ENCODE results near the gene ASCC1.

Gene ASCC1

DNA sequence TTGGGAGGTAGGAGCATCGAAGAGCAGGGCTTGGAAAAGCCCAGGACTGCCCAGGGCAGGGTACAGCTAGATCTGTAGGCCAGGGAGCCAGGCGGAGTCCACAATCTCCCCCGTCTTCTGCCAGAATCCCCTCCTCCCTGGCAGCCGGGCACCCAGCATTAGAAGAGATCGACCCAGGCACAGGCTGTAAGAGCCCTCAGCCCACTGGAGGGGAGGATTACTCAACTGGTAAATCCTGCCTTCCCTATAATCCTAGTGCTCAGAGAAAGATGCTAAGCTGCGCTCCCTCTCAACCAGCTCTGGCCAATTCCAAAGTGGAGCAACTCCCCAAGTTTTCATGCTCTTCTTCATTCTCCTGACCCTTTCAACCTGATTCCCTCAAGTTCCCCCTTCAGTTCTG lies 130.9 kb downstream of the ASCC1 start:
- no peak for DNase-seq (ENCODE audit: extremely low spot score)
- CTCF ChIA-PET = interaction anchor here (0.9 to 1.6 kb wide), 4 partner anchors 16 to 38 kb away, joined by 3 to 5 read pairs (median 4); no protein-coding TSS in a partner anchor
- TF ChIP-seq, protein P1, sequence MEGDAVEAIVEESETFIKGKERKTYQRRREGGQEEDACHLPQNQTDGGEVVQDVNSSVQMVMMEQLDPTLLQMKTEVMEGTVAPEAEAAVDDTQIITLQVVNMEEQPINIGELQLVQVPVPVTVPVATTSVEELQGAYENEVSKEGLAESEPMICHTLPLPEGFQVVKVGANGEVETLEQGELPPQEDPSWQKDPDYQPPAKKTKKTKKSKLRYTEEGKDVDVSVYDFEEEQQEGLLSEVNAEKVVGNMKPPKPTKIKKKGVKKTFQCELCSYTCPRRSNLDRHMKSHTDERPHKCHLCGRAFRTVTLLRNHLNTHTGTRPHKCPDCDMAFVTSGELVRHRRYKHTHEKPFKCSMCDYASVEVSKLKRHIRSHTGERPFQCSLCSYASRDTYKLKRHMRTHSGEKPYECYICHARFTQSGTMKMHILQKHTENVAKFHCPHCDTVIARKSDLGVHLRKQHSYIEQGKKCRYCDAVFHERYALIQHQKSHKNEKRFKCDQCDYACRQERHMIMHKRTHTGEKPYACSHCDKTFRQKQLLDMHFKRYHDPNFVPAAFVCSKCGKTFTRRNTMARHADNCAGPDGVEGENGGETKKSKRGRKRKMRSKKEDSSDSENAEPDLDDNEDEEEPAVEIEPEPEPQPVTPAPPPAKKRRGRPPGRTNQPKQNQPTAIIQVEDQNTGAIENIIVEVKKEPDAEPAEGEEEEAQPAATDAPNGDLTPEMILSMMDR (IDR thresholded peaks at IDR 0.05; ENCODE audit: control extremely low read depth, extremely low read depth, low read depth, missing control alignments) = no peak
- POLR2A ChIA-PET = no interaction called here

DNA sequence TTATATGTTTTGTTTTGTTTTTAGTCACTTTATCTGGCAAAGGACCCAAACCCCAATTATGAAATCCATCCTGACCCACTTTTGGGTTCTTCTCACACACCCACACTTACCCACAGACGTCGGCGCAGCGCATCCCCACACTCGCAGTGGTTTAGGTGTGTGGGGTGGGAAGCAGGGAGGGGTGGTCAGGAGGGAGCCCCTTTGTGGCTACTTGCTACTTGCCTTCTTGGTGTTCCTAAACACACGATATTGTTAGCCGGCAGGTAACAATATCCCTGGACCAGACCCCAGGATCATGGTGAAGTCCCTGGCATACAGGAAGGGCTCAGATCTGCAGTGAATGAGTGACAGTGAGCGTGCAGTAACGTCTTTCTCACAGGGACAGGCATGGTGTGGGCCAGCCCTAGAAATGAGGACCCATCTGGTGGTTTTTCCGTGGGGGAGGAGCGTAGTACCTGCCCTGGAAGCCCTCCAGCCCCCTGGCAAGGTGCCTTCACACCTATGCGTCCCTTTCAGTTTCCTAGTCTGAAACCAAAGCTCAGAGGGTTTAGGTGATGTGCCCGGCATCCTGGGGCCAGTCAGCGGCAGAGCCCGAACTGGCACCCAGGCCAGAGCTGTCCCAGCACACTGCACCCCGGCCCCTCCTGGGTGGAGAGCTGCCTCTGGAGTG lies 132.2 kb downstream of the ASCC1 start:
- POLR2A ChIA-PET = no interaction called here
- CTCF ChIA-PET = interaction anchor here (1.3 to 1.6 kb wide), 3 partner anchors 14 to 35 kb away, joined by 3 to 5 read pairs (median 5); no protein-coding TSS in a partner anchor
- TF ChIP-seq, protein P1 (IDR thresholded peaks at IDR 0.05; ENCODE audit: control extremely low read depth, extremely low read depth, low read depth, missing control alignments) = no peak
- DNase-seq (ENCODE audit: extremely low spot score) = no peak

DNA sequence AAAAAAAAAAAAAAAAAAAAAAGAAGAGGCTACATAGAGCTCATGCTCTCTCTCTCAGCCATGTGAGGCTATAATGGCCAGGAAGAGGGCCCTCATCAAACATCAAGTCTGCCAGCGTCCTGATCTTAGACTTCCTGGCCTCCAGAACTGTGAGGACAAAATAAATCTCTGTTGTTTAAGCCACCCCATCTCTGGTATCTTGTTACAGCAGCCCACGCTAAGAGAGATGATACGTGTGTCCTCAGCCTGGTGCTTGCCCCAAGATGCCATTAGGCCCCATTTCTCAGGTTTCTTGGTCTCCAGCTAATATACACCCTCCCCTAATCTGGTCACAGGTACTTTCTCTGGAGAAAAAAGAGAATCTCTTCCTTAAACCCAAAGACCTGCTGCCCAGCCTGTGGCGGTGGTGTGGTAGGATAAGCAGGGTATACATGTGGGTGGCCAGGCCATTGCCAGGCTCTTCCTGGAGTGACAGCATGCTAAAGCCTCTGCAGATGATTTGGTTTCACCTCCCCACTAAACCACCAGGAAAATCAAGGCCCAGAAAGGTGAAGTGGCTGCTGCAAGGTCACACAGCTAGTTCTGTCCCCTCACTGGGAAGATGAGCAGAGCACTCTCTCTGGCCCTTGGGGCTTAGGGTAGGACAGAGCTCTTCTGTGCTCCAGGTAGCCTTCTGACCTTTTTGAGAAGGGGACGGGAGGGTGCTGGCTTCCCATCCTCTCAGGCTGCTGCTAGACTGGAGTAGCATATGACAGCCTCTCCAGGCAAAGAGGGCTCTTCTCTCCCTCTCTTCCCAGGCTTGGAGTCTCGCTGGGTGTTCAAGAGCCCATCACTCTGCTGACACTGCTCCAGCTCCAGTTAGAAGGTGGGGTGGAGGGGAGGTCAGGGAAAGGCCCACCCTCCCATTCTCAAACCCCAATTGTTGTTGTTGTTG lies 133.0 kb downstream of the ASCC1 start:
- CTCF ChIA-PET = interaction anchor here (1.3 kb wide), 1 partner anchor 17 kb away, joined by 3 read pairs; no protein-coding TSS in a partner anchor
- no peak for DNase-seq (ENCODE audit: extremely low spot score)
- POLR2A ChIA-PET = no interaction called here
- TF ChIP-seq, protein P1 (IDR thresholded peaks at IDR 0.05; ENCODE audit: control extremely low read depth, extremely low read depth, low read depth, missing control alignments) = no peak

DNA sequence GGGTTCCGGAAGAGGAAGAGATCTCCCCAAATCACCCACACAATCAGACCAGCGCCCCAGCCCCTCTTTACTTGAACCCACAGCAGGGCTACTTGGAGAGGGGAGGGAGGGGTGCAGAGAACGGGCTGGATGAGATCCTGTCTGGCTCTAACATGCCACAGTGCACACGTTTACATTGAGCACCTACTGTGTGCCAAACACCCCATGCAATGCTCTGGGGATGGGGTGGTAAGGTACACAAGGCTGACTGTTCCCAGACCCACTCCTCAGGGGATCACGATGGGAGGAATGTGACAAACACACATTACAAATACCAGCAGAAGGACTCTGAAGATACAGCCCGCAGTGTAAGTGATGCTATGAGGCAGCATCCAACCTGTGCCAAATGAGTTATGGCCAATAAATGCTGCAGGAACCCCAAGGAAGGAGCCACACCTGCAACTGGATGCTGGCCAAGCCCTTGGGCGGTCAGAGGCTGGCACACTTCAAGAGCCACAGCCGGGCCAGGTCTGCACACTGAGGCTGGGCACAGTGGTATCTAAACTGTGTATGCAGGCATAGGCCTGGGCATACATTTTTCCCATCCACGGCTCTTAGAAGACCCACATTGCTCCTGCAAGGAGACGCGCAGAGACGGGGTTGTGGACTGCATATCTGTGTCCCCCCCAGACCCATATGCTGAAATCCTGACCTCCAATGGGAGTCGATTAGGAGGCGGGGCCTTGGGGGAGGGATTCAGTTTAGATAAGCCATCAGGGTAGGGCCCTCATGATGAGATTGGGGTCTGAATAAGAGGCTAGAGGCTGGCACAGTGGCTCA lies 134.1 kb downstream of the ASCC1 start:
- TF ChIP-seq, protein P1 (IDR thresholded peaks at IDR 0.05; ENCODE audit: control extremely low read depth, extremely low read depth, low read depth, missing control alignments) = no peak
- no peak for DNase-seq (ENCODE audit: extremely low spot score)
- ChIA-PET POLR2A (no interaction called here), CTCF (no interaction called here)

DNA sequence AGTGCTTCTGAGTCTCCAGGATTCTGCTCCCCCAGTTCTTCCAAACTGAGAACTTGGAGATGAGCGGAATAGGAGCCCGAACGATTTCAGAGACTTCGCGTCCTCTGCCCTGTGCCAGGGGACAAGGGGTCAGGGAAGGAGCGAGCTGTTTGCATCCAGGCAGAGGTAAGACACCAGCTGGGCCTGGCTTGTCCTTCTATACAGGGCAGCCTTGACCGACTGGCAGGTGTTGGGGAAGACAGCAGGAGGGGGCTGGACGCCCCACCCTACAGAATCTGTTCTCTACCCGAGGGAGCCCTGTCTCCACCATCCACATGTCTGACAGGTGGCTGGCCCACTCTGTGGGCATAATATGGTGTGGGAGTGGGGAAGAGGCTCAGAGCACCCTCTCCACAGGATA lies 134.9 kb downstream of the ASCC1 start:
- CTCF ChIA-PET = no interaction called here
- DNase-seq (ENCODE audit: extremely low spot score) = no peak
- TF ChIP-seq, protein P1 (IDR thresholded peaks at IDR 0.05; ENCODE audit: control extremely low read depth, extremely low read depth, low read depth, missing control alignments) = no peak
- POLR2A ChIA-PET = no interaction called here

Measured in GM10248 (cell line).